Smooth muscle cell (in vitro differentiated cells): ENCODE data around the gene KRT85. TPM values are rescaled to one million over a fixed set of nuclear protein-coding genes. Genes with fewer than 3 reads are reported as not detected.
"Not testable (repeated sequence)": the region's sequence is repeated elsewhere in the genome, so short reads cannot be mapped to it uniquely, and the experiment has no call there.

Source experiments
- DNase-seq: peaks from one replicate; lab custom pipeline; 2025; ENCODE audit not compliant: unreplicated experiment; lab: John Stamatoyannopoulos, UW
- H2AFZ ChIP-seq: fragments of 200-600 bp; sonication (generic); 2 replicates; pipeline ENCODE4 v1.6.0; 2016; ENCODE audit warnings: antibody characterized with exemption, low read depth, mild to moderate bottlenecking
- H3F3A ChIP-seq: fragments of 200-600 bp; sonication (generic); 2 replicates; pipeline ENCODE4 v1.6.0; 2017; ENCODE audit warnings: antibody characterized with exemption, low read depth
- H3K27ac ChIP-seq: fragments of 200-600 bp; sonication (generic); 2 replicates; pipeline ENCODE4 v1.5.1; 2016; ENCODE audit warnings: low read depth, mild to moderate bottlenecking
- H3K27me3 ChIP-seq: fragments of 200-600 bp; sonication (generic); 2 replicates; pipeline ENCODE4 v1.6.1; 2016; ENCODE audit warnings: low read depth, mild to moderate bottlenecking
- H3K36me3 ChIP-seq: fragments of 200-600 bp; sonication (generic); 2 replicates; pipeline ENCODE4 v1.5.1; 2016; ENCODE audit warnings: low read depth
- H3K4me1 ChIP-seq: fragments of 200-600 bp; sonication (generic); 2 replicates; pipeline ENCODE4 v1.5.1; 2016; ENCODE audit warnings: low read depth
- H3K4me2 ChIP-seq: fragments of 200-600 bp; sonication (generic); 2 replicates; pipeline ENCODE4 v1.6.0; 2016; ENCODE audit warnings: mild to moderate bottlenecking
- H3K4me3 ChIP-seq: fragments of 200-600 bp; sonication (generic); 2 replicates; pipeline ENCODE4 v1.5.1; 2016; ENCODE audit warnings: mild to moderate bottlenecking
- H3K79me2 ChIP-seq: fragments of 200-600 bp; sonication (generic); 2 replicates; pipeline ENCODE4 v1.6.0; 2016; ENCODE audit warnings: low read depth, mild to moderate bottlenecking
- H3K9ac ChIP-seq: fragments of 200-600 bp; sonication (generic); 2 replicates; pipeline ENCODE4 v1.6.0; 2016; ENCODE audit warnings: low read depth
- H3K9me3 ChIP-seq: fragments of 200-600 bp; sonication (generic); replicated peaks from 2 replicates; pipeline ENCODE4 v1.5.1; 2016; ENCODE audit warnings: low read depth
- H4K20me1 ChIP-seq: fragments of 200-600 bp; sonication (generic); 2 replicates; pipeline ENCODE4 v1.6.0; 2016; ENCODE audit warnings: low read depth
- CTCF ChIP-seq: fragments of 200-600 bp; sonication (generic); IDR thresholded peaks from 2 replicates; pipeline ENCODE4 v1.5.1; 2017; ENCODE audit warnings: borderline replicate concordance, mild to moderate bottlenecking, antibody characterized with exemption; ENCODE audit not compliant: insufficient read depth, poor library complexity, severe bottlenecking
- WGBS: methylation state at CpG from one replicate; pipeline ENCODE4 v1.1.7; 2016; ENCODE audit warnings: low lambda C conversion rate; 5-methylcytosine and 5-hydroxymethylcytosine counted together
- polyA plus RNA-seq: library from polyadenylated mRNA; unstranded; fragments of >200 nt; fragmentation: Nextera tagmentation; extraction: Ambion mirVana; gene quantifications from 2 replicates; pipeline ENCODE4 v1.2.1, GENCODE V29; 2016
- total RNA-seq: library from RNA; depleted of rRNA; stranded (reverse); fragments of >200 nt; gene quantifications from 2 replicates; pipeline ENCODE4 v1.2.3, GENCODE V29; 2014

Gene KRT85
- total and polyA plus RNA-seq, 2 experiments from 2014 or later = not detected

DNA sequence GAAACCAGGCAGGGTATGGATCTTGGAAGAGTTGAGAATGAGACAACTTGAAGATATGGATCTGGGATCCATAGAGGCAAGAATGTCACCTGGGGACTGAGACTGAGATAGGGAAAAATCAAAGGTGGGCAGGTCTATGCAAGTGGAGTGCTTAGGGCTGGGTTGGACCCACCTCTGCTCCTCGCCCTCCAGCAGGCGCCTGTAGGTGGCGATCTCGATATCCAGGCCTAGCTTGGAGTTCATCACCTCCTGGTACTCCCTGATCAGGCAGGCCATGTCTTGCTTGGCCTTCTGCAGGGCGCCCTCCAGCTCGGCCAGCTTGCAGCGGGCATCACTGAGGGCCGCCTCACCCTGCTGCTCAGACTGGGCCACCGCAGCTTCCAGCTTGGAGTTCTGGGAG is 51.6 kb downstream of the KRT85 start:
- H3F3A ChIP-seq, H3K9ac ChIP-seq, H4K20me1 ChIP-seq, DNase-seq, H3K4me2 ChIP-seq, H3K79me2 ChIP-seq, H3K4me1 ChIP-seq, H3K9me3 ChIP-seq, H3K36me3 ChIP-seq, H3K4me3 ChIP-seq, H2AFZ ChIP-seq, H3K27ac ChIP-seq: not testable (repeated sequence)
- peak; percentile 23 for TF ChIP-seq CTCF
- WGBS = 50% methylated on average over 9 of the region's 9 CpGs
- H3K27me3 ChIP-seq = peaks cover 43% of the 10 kb centered on the region

DNA sequence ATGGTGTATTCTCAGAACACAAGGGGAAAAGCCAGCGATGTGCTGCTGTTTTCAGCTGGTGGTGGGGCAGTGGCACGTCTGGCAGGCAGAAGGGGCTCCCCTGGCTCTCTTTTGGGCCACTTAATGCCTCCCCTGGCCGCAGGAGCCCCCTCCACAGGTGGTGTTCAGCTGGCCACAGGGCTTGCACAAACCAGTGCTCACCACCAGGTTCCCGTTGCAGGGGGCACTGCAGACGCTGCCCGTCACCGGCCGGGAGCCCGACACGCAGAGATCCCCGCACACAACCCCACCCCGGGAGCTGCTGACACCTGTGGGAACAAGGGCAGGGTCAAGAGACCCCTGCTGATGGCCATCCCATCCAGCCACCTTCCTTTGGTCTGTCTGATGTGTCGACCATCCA is 52.8 kb downstream of the KRT85 start:
- Histone ChIP-seq H3K4me2 (no peak overlapping the region), H3K4me3 (no peak overlapping the region), H3K27me3 (peaks cover 31% of the 10 kb centered on the region), H3K4me1 (no peaks in the 10 kb centered on the region), H3K79me2 (no peaks in the 10 kb centered on the region), H3K36me3 (no peaks in the 10 kb centered on the region), H2AFZ (no peak overlapping the region), H3K9me3 (no peaks in the 10 kb centered on the region), H3K9ac (no peak overlapping the region), H4K20me1 (no peaks in the 10 kb centered on the region), H3F3A (no peaks in the 10 kb centered on the region), H3K27ac (no peak overlapping the region)
- no peak for DNase-seq
- TF ChIP-seq CTCF = no peak
- 88% methylated on average over 13 of the region's 13 CpGs for WGBS

DNA sequence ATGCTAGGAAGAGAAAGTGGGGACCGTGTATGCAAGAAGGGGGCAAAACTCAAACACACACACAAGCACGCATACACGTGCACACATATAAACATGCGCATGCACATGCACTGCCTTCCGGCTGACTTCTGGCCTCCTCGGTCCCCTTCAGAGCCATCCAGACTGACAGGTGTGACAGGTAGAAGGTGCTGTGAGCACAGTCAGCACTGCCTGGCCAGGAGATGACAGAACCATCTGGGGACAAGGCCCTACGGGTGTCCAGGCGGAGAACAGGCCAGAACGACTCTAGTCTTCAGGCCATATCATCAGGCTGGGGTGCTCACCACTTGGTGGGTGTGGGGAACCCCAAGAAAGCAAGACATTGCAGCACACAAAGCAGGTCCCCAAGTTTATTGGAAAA is 53.4 kb downstream of the KRT85 start:
- 89% methylated on average over 9 of the region's 9 CpGs for WGBS
- Histone ChIP-seq H3K4me1 (no peaks in the 10 kb centered on the region), H3K4me2 (no peak overlapping the region), H3K27me3 (peaks cover 25% of the 10 kb centered on the region), H2AFZ (no peak overlapping the region), H3K9me3 (no peaks in the 10 kb centered on the region), H3K4me3 (no peak overlapping the region), H3K79me2 (no peaks in the 10 kb centered on the region), H3K27ac (no peak overlapping the region), H3F3A (no peaks in the 10 kb centered on the region), H3K36me3 (no peaks in the 10 kb centered on the region), H3K9ac (no peak overlapping the region), H4K20me1 (no peaks in the 10 kb centered on the region)
- no peak for DNase-seq
- no peak for TF ChIP-seq CTCF

- no peak overlapping the region for H3K27ac ChIP-seq
- H3K4me1 ChIP-seq = no peaks in the 10 kb centered on the region
- H3K4me2 ChIP-seq = no peak overlapping the region
- no peaks in the 10 kb centered on the region for H3F3A ChIP-seq
- peaks cover 22% of the 10 kb centered on the region for H3K27me3 ChIP-seq
- H3K4me3 ChIP-seq = no peak overlapping the region
- no peaks in the 10 kb centered on the region for H3K79me2 ChIP-seq
- no peak for TF ChIP-seq CTCF
- no peaks in the 10 kb centered on the region for H3K36me3 ChIP-seq
- H4K20me1 ChIP-seq = no peaks in the 10 kb centered on the region
- no peaks in the 10 kb centered on the region for H3K9me3 ChIP-seq
- H2AFZ ChIP-seq = no peak overlapping the region
- H3K9ac ChIP-seq = no peak overlapping the region
- DNase-seq = no peak
- WGBS = 74% methylated on average over 3 of the region's 3 CpGs
Measured at GRCh38 chr12:52313461-52313860, 53.8 kb downstream of the KRT85 start.
